Keratinocyte (primary cell): Measurements from ENCODE around the gene ORMDL2. TPM values are rescaled to one million over a fixed set of nuclear protein-coding genes. Genes with fewer than 3 reads are reported as not detected.

Experiments used
- DNase-seq: peaks from one replicate; pipeline ENCODE4 v3.0.0-alpha.2; 2011; ENCODE audit warnings: low read depth, missing footprints, low spot score
- FAIRE-seq: peaks from 2 replicates; lab custom pipeline; 2011; peaks lifted over from hg19 to GRCh38; lab: Jason Lieb, UNC
- H2AFZ ChIP-seq: 2 replicates; pipeline ENCODE4 v1.6.0; 2012; ENCODE audit warnings: low read length, control low read depth, inconsistent platforms; ENCODE audit not compliant: control insufficient read depth
- H3K27ac ChIP-seq: 2 replicates; pipeline ENCODE4 v1.5.1; 2011; ENCODE audit warnings: low read length; ENCODE audit not compliant: control insufficient read depth, insufficient read depth
- H3K27me3 ChIP-seq: 3 replicates; pipeline ENCODE4 v1.6.0; 2011; ENCODE audit warnings: low read length; ENCODE audit not compliant: control insufficient read depth, insufficient read depth; ENCODE audit errors: extremely low read depth
- H3K36me3 ChIP-seq, 2 experiments: 2 replicates in 1 of 2; 3 replicates in 1 of 2; pipeline ENCODE4 v1.5.1; 2011; ENCODE audit warnings: low read length in 2 of 2, mild to moderate bottlenecking in 1 of 2; ENCODE audit not compliant: control insufficient read depth in 2 of 2, insufficient read depth in 2 of 2; ENCODE audit errors: extremely low read depth in 1 of 2
- H3K4me1 ChIP-seq: 3 replicates; pipeline ENCODE4 v1.5.1; 2011; ENCODE audit warnings: low read length; ENCODE audit not compliant: control insufficient read depth, insufficient read depth; ENCODE audit errors: extremely low read depth
- H3K4me2 ChIP-seq: 3 replicates; pipeline ENCODE4 v1.6.0; 2011; ENCODE audit warnings: low read depth, low read length; ENCODE audit not compliant: control insufficient read depth, insufficient read depth; ENCODE audit errors: extremely low read depth
- H3K4me3 ChIP-seq, 3 experiments: fragments of 200-600 bp in 1 of 3; sonication (generic) in 1 of 3; 2 replicates in 2 of 3; 3 replicates in 1 of 3; pipeline ENCODE4 v1.5.1; 2011 to 2016; ENCODE audit warnings: low read length in 3 of 3, mild to moderate bottlenecking in 3 of 3, control low read depth in 2 of 3, inconsistent platforms in 1 of 3, low read depth in 1 of 3, mixed read lengths in 1 of 3, mixed run types in 1 of 3, moderate library complexity in 1 of 3; ENCODE audit not compliant: control insufficient read depth in 2 of 3, insufficient read depth in 2 of 3; ENCODE audit errors: extremely low read depth in 1 of 3
- H3K79me2 ChIP-seq: 2 replicates; pipeline ENCODE4 v1.6.0; 2012; ENCODE audit warnings: low read length; ENCODE audit not compliant: control insufficient read depth, insufficient read depth
- H3K9ac ChIP-seq: 3 replicates; pipeline ENCODE4 v1.6.0; 2011; ENCODE audit warnings: low read length; ENCODE audit not compliant: control insufficient read depth, insufficient read depth; ENCODE audit errors: extremely low read depth
- H3K9me1 ChIP-seq: 3 replicates; pipeline ENCODE4 v1.6.0; 2011; ENCODE audit warnings: low read length; ENCODE audit not compliant: control insufficient read depth, insufficient read depth; ENCODE audit errors: extremely low read depth
- H3K9me3 ChIP-seq: 2 replicates; pipeline ENCODE4 v1.5.1; 2012; ENCODE audit warnings: low read depth, low read length; ENCODE audit not compliant: control insufficient read depth
- H4K20me1 ChIP-seq: 3 replicates; pipeline ENCODE4 v1.6.0; 2011; ENCODE audit warnings: low read length; ENCODE audit not compliant: control insufficient read depth, insufficient read depth; ENCODE audit errors: extremely low read depth
- EZH2 ChIP-seq: IDR thresholded peaks from one replicate; pipeline ENCODE4 v1.6.1; 2012; ENCODE audit warnings: inconsistent platforms, mild to moderate bottlenecking, low read length, moderate library complexity
- dilution Hi-C: fragments of 300-500 bp; cut with MboI; formaldehyde crosslinking; loops from one replicate; pipeline ENCODE4 v1.7.0; 2020; ENCODE audit warnings: low sequenced_read_pairs; ENCODE audit not compliant: extremely low pct_ligation_motif_present
- polyA minus RNA-seq, 3 experiments: library from RNA; depleted of rRNA, polyadenylated mRNA; stranded (reverse); fragments of >200 nt; gene quantifications; 1 replicate in 1 of 3; 2 replicates in 1 of 3; 3 replicates in 1 of 3; pipeline ENCODE4 v1.2.3, GENCODE V29; 2011
- polyA plus RNA-seq, 5 experiments: library from polyadenylated mRNA; depleted of rRNA in 3 of 5; stranded (reverse) in 3 of 5; stranded (forward) in 1 of 5; unstranded in 1 of 5; fragments of >200 nt; gene quantifications; 1 replicate in 1 of 5; 2 replicates in 3 of 5; 3 replicates in 1 of 5; pipeline versions ENCODE4 v1.2.1 to v1.2.3, GENCODE V29; 2011 to 2012; ENCODE audit warnings: missing spikeins in 2 of 5, low read depth in 1 of 5, low replicate concordance in 1 of 5
- TF ChIP-seq, protein P1 (sequence below), 3 experiments: IDR thresholded peaks in 1 of 3; conservative IDR thresholded peaks in 1 of 3; optimal IDR thresholded peaks in 1 of 3; 2 replicates in 2 of 3; 3 replicates in 1 of 3; pipeline versions ENCODE3 to v1.5.1; 2011; ENCODE audit warnings: low read length in 3 of 3, mild to moderate bottlenecking in 3 of 3, moderate library complexity in 2 of 3, control low read depth in 1 of 3, inconsistent platforms in 1 of 3; ENCODE audit not compliant: insufficient read depth in 2 of 3; ENCODE audit errors: extremely low read depth in 1 of 3

Gene ORMDL2, protein sequence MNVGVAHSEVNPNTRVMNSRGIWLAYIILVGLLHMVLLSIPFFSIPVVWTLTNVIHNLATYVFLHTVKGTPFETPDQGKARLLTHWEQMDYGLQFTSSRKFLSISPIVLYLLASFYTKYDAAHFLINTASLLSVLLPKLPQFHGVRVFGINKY
- polyA plus RNA-seq (108 to 129 TPM (median 114 TPM) in 3 replicates), polyA minus RNA-seq (124 to 182 TPM (median 134 TPM) in 3 replicates)
- polyA plus RNA-seq (2011; ENCODE audit: low read depth), result 63.5 TPM
- polyA plus RNA-seq (2011; cell fraction: cytosol; rRNA removed), result 100 and 171 TPM in 2 replicates
- polyA plus RNA-seq (2011; cell fraction: nucleus; rRNA removed), result 105 and 110 TPM in 2 replicates
- 132 and 146 TPM in 2 replicates for polyA plus RNA-seq (2012; ENCODE audit: low replicate concordance)
- polyA minus RNA-seq (2011; cell fraction: cytosol; rRNA and poly(A)+ RNA removed), result 51.4 TPM
- polyA minus RNA-seq (2011; cell fraction: nucleus; rRNA and poly(A)+ RNA removed), result 22.3 and 42.8 TPM in 2 replicates

DNA sequence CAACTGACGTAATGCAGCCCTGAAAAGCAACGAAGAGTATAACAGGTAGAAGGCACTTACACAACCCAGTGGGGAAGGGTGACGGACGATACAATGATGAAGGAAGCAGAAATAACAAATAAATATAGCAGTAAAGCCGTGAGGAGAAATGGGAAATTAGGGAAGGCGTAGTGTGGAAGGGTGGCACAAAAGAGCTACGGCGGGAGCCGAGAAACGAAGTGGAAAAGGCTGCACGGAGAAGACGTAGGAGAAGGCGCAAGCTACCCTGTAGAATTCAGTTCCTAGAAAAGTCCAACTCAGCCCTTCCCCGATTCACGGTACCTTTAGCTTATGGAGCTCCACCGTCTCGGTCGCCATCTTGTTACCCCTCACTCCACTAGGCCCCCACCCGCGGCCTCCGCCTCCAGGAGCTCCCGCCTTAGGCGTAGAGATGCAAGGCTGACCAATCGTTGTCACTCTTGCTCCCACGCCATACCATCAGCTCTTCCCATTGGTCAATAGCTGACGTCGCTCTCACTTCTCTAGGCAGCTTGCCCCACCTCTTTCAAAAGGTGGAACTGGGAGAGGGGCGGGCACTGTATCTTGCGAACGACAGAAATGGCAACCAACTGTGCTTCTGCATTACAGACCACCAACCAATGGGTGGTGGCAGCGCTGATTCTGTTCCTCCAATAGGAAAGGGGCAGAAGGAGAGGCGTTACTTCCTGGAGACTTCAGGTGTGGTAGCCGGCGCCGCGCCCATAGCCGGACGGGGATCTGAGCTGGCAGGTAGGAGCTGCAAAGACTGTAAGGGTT is at the start of gene ORMDL2, which contains the start of gene SARNP:
ORMDL2 (plus strand) TSS at position 697 of the 795 bp plus-strand sequence. CDS start 959 bp downstream, outside the sequence.
SARNP (minus strand) TSS at position 380 of the 795 bp plus-strand sequence; CDS start at position 357, 23 bp downstream.
- FAIRE-seq (peak; percentile 84), DNase-seq (peak; percentile 99)
- no peaks in the 10 kb centered on the region for H3K9me1 ChIP-seq
- H3K4me1 ChIP-seq, result peaks cover 14% of the 10 kb centered on the region
- peak within 1 kb of the TSS; percentile 88 for H2AFZ ChIP-seq
- peak within 1 kb of the TSS; percentile 88 for H3K9ac ChIP-seq
- H3K27ac ChIP-seq, result peak within 1 kb of the TSS; percentile 92
- H3K4me2 ChIP-seq, result peak within 1 kb of the TSS; percentile 75
- H3K4me3 ChIP-seq, result peak within 1 kb of the TSS; percentile 61 to 98 (median 93)
- H4K20me1 ChIP-seq, result no peaks in the 10 kb centered on the region
- peaks cover 70% of the 10 kb centered on the region for H3K79me2 ChIP-seq
- H3K9me3 ChIP-seq, result no peaks in the 10 kb centered on the region
- H3K27me3 ChIP-seq, result no peaks in the 10 kb centered on the region
- no peak for TF ChIP-seq EZH2
- TF ChIP-seq, protein P1, sequence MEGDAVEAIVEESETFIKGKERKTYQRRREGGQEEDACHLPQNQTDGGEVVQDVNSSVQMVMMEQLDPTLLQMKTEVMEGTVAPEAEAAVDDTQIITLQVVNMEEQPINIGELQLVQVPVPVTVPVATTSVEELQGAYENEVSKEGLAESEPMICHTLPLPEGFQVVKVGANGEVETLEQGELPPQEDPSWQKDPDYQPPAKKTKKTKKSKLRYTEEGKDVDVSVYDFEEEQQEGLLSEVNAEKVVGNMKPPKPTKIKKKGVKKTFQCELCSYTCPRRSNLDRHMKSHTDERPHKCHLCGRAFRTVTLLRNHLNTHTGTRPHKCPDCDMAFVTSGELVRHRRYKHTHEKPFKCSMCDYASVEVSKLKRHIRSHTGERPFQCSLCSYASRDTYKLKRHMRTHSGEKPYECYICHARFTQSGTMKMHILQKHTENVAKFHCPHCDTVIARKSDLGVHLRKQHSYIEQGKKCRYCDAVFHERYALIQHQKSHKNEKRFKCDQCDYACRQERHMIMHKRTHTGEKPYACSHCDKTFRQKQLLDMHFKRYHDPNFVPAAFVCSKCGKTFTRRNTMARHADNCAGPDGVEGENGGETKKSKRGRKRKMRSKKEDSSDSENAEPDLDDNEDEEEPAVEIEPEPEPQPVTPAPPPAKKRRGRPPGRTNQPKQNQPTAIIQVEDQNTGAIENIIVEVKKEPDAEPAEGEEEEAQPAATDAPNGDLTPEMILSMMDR (optimal IDR thresholded peaks at IDR 0.05 in 1 of 3, IDR thresholded peaks at IDR 0.05 in 1 of 3, conservative IDR thresholded peaks at IDR 0.05 in 1 of 3; ENCODE audit: extremely low read depth in 1 of 3, insufficient read depth in 2 of 3, low read length in 3 of 3), result no peak
- peaks cover 22 to 34% of the 10 kb centered on the region in 2 experiments for H3K36me3 ChIP-seq
- dilution Hi-C loops, result no loop called here

DNA sequence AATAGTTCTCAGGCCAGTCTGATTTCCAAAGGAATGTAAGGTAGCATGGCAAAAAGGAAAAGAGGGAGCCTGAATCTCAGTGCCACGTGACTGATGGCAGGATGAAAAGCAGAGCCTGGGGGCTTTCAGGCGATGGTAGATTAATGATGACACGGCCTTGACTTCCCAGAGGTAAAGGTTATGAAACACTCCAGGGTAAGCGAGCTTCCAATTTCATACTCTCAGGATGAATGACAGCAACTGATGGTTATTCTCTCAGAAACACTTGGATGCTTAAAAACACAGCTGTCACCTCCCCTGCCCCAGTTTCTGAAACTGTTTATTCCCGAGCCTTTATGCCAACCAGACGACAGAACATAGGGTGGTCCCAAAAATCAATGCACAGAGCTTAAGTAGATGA is 46.1 kb upstream of the ORMDL2 start:
- Histone ChIP-seq H3K27ac (no peak overlapping the region), H3K9me1 (no peaks in the 10 kb centered on the region), H3K27me3 (no peaks in the 10 kb centered on the region), H3K36me3 (peaks cover 11 to 12% of the 10 kb centered on the region in 2 experiments), H3K4me3 (no peak overlapping the region), H4K20me1 (peaks cover 3% of the 10 kb centered on the region), H3K4me1 (no peaks in the 10 kb centered on the region), H2AFZ (no peak overlapping the region), H3K9me3 (no peaks in the 10 kb centered on the region), H3K9ac (no peak overlapping the region), H3K4me2 (no peak overlapping the region), H3K79me2 (peaks cover 18% of the 10 kb centered on the region)
- DNase-seq (no peak), FAIRE-seq (no peak)
- dilution Hi-C loops, result no loop called here
- TF ChIP-seq EZH2, result no peak
